GM21423 (cell line): ENCODE measurements around the gene BST2.

Experiments
- ATAC-seq: cut with Tn5 transposase; IDR thresholded peaks from one replicate; pipeline ENCODE4 v1.9.1; 2021; ENCODE audit warnings: mild to moderate bottlenecking, moderate library complexity; ENCODE audit not compliant: unreplicated experiment

Gene BST2

GRCh38 chr19:17419621-17420474 is 14.4 kb upstream of the BST2 start, which contains the start of gene MVB12A:
TSS of gene MVB12A (plus strand) at chr19:17420047. CDS start at chr19:17420136, 89 bp downstream.
- ATAC-seq, result peak; percentile 86

GRCh38 chr19:17419154-17419620 is 13.8 kb upstream of the BST2 start:
- ATAC-seq, result no peak

- no peak for ATAC-seq
These were observed 13.3 kb upstream of the BST2 start for GRCh38 chr19:17418710-17419109.

GRCh38 chr19:17415121-17415520 is 9.7 kb upstream of the BST2 start:
- ATAC-seq, result no peak

- no peak for ATAC-seq
These were observed 8.7 kb upstream of the BST2 start for GRCh38 chr19:17414097-17414496.

GRCh38 chr19:17411801-17412200 is 6.4 kb upstream of the BST2 start:
- ATAC-seq, result no peak

GRCh38 chr19:17409990-17410389 is 4.6 kb upstream of the BST2 start:
- no peak for ATAC-seq

GRCh38 chr19:17406887-17407196 is 1.4 kb upstream of the BST2 start:
- no peak for ATAC-seq

GRCh38 chr19:17406046-17406886 is 836 bp upstream of the BST2 start:
- peak; percentile 21 for ATAC-seq

- ATAC-seq, result no peak
These were observed 695 bp downstream of the BST2 start for GRCh38 chr19:17404621-17405249.

- ATAC-seq, result no peak
These were observed 1.4 kb downstream of the BST2 start for GRCh38 chr19:17404015-17404414.

GRCh38 chr19:17402982-17403855 is 2.2 kb downstream of the BST2 start:
- no peak for ATAC-seq

- no peak for ATAC-seq
These were observed 3.8 kb downstream of the BST2 start for GRCh38 chr19:17401628-17402027.

- ATAC-seq, result no peak
These were observed 6.4 kb downstream of the BST2 start for GRCh38 chr19:17398902-17399527.

GRCh38 chr19:17394891-17395415 is 10.5 kb downstream of the BST2 start:
- ATAC-seq, result no peak

- ATAC-seq, result no peak
These were observed 11.5 kb downstream of the BST2 start, which contains the start of gene CCDC194 for GRCh38 chr19:17393914-17394313. TSS of gene CCDC194 (minus strand) at chr19:17394196. CDS start at chr19:17394158, 38 bp downstream.

GRCh38 chr19:17393002-17393401 is 12.4 kb downstream of the BST2 start:
- ATAC-seq, result no peak

GRCh38 chr19:17391371-17392151 is 13.9 kb downstream of the BST2 start:
- ATAC-seq, result peak; percentile 14
